Amniotic epithelial cell (primary cell): Measurements from ENCODE around the gene CSNK2B.
A peak's percentile ranks its signal among the peaks of the same experiment; 100 is the strongest.
"Not testable (repeated sequence)": the region's sequence is repeated elsewhere in the genome, so short reads cannot be mapped to it uniquely, and the experiment has no call there.

Experiments
- DNase-seq: peaks from one replicate; pipeline ENCODE4 v3.0.0-alpha.2; 2010; ENCODE audit warnings: low read depth

CSNK2B gene

DNA sequence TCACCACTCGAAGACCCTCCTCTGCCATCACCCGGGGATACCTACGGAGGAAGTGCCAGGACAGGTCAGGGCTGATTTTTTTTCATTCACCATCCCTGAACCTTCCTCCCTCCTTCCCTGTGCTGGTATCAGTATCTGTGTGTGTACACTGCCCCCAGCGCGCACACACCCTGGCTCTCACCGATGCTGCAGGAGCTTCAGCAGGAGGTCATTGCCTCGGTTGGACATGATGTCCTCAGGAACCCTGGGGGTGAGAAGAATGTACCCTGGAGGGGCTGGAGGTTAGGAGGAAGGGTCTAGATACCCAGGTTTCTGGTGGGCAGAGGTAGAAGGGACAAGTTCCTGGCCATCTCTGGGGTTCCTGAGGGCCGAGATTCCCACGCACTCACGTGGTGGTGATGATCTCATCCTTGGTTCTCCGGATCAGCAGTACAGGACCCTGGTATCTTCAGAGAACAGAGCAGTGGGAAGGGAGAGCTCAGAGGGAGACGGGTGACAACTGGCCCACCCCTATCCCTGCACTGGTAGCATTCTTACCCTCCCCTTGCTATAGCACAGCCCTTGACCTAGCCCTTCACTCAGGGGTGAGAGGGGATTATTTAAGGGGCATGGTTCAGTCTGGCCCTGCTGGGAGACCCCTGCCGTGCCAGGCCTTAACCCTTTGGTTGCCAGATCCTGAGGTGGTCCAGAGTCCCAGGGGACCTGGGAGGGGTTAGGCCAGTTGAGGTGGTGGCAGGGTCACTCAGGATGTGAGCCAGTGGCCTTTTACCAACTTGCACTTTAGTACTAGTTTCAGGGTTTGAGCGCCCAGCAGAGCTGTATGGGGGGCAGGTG is 22.2 kb downstream of the CSNK2B start:
- DNase-seq: no peak

DNA sequence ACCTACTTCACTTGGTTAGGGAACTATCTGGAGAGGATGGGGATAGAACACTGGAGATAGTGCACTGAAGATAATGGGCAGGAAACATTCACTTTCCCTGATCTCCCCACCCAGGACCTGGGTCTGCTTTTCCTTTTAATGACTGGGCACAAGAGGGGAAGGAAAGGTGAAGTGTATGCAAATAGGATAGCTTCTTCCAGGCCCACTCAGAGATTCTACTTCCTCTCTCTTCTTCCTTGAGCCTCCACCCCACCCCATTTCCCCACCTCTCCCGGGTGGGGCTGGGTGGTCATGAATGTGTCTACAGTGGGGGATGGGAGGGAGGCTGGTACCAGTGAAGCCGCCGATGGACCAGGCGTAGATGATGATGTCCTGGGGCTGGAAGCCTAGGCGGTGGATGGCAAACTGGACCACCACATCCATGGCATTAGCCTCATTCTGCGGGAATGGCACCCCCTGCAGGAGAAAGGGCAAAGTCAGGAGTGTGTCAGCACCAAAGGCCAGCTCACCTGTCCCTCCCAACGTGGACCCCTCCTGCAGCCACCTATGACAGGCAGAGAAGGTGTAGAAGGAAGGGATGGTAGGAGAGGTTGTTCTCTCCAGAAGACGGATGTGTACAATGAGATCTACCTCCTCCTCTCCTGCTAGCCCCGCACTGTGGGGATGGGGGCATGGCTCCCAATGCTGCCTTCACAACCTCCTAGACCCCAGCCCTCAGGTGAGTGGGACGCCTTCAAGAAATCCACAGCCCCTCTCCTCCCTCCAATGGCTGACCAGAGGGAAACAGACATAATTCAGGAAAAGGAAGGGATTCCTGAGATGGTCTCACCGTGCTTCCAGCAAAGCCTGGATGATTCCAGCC is 23.6 kb downstream of the CSNK2B start:
- DNase-seq: no peak

DNA sequence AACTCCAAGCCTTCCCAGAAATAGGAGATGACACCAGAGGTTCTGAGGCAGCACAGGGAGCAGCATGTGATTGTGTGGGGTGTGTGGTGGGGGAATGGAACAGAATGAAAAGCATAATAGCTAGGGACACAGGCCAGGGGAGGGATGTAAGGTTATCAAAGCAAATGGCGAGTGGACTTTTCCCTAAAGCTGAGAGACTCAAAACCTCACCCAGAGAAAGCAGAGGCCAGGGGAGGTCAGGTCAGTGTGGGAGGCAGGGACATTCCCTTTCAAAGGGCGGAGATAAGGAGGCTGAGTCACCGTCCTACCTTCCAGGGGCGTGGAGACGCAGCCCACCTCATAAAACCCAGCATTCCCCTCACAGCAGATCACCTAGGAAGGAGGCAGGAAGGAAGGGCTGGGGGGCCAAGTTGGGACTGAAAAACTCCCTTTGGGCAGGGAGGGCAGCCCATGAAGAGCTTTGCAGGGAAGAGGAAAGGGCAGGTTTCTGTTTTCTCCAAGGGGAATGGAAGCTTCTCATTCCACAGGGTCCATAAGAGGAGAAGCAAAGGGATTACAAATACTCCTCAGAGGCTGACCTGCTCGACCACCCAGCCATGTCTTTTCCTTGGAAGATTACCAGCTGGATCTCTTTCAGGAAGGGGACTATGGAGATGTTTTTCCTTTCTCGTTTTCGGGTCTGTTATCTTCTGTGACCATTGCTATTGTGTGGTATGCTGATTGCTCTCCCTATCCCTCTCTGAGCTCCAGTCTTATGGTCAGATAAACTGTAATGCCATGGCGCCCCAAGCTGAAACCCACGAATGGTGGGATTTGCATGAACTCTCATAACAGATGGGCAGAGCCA is 24.6 kb downstream of the CSNK2B start:
- DNase-seq: peak; percentile 81

DNA sequence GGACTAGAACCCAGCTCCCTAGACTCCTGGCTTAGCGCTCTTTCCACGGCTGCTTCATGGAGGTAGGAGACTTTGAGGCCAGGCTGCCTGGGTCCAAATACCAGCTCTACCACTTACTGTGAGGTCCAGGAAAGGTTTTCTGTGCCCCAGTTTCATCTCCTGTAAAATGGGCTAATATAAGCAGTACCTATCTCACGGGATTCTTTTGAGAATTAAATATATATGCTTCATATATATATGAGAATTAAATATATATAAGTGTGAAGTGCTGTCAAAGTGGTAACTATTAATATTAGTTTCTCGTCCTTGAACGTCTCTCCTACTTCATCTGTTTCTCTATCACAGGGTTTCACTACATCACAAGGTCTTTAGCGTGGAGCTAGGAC is 25.2 kb downstream of the CSNK2B start:
- no peak for DNase-seq

DNA sequence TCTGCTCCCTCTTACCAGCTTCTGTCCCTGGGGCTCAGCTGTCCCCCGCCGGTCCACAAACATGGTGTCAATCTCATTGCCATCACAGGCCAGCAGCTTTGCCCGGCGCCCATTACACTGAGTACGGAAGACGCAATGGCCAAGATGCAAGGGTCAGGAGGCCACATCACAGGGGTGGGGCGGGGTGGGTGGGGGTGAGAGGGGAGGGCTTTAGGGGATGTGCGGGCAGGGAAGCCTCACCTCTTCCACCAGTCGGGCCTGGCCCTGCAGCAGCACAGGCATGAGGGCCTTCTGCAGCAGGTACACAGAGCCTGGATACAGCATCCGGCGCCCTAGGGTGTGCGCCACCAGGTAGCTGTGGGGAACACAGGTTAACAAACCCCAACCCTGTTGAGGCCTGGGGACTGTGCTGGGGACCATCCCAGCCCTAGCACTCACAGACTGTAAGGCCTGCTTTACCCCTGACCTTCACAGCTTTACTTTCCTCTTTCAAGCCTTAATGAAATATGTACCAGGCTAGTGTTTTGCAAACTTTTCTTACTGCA is 25.8 kb downstream of the CSNK2B start:
- DNase-seq: no peak

DNA sequence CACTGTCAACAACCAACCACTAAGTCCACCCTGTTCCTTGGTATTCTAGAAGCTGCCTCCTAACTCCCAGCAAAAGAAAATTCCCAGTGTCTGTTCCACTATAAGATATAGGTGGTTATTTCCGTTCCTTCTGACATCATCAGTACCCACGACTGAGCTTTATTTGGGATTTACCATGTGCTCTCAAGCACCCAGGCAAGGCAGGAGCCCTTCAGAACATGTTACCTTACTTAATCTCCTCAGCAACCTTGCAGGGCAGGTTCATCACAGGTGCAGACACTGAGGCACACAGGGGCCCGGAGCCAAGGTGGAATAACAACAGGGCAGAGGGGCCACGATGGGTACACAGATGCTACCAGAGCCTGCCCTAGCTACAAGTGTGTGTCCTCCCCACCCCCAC is 26.5 kb downstream of the CSNK2B start:
- no peak for DNase-seq

DNA sequence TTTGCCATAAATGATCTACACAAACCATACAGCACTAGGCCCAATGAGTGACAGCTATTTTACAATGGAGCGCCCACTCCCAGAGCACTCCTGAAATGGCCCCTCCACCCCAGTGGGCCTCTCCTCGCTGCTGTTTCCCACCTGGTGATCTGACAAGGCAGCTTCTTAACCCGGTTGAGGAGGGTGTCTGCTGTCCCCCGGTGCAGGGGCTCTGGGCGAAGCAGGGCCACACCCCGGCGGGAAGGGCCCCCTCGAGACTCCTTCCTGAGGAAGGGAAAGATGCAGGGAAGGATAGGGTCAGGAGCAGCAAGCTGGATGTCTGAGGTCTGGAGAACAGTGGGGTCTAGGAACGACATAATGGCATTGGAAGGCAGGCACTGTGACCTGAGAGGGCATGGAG is 27.0 kb downstream of the CSNK2B start:
- no peak for DNase-seq

DNA sequence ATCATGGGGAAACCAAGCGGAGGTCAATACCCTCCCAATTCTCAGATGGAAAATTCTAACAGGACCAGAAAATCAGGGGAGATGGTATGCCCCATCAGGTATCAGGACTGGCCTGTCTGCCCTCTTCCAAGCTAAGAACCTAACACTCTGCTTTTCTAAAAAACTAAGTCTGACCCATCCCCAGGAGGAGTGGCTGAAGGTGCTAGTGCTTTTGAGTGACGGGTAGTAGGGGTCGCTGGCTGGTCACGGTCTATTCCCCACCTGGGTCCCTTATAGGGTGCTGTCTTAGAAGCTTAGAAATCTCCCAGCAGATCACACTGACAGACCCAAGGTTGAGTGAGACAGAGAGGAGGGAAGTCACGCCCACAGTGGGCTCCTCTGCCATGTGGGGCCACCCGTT is 27.7 kb downstream of the CSNK2B start:
- DNase-seq: no peak

DNA sequence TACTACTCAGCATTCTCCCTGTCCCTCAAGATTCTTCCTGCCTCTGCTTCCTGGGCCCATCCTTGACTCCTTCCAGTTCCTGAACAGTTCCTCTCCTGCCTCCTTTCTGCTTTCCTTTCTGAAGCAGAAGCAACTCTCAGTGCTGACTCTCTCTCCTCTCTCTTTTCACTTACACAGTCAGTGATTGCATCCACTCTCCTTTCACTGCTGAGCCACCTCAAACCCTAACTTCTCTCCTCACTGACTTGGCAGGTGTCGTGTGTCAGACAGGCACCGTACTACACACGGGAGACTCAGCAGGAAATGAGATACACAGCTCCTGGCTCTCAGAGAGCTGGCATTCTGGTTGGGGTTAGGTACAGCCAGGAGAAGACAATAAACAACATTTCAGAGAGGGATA is 31.7 kb downstream of the CSNK2B start:
- DNase-seq: no peak

DNA sequence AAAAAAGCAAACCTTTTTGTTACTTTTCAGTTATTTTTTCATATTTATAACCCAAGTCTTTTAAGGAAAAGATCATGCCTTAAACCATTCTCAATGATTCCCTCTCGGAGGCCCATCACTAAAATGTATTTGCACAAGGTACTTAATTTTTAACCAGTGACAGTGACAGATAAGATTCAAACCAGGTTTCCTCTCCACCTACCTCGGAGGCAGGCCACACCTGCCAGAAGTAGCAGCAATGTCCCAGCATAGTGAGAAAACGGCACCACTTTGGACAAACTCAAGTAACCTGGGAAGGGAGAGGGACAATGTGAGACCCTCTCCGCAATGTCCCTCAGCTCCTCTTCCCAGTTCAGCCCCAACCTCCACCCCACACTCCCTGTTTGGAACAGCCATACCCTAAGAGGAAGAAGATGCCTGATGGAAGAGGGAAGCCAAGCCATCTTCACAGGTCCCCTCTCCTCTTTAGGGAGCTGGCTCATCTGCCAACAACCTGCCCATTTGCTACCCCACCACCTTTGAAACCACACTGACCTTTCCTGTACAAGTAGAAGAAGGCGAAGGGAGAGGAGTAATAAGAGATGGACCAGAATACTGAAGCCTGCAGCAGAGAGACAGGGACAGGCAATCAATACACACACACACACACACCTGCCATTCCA is 35.0 kb downstream of the CSNK2B start:
- no peak for DNase-seq

DNA sequence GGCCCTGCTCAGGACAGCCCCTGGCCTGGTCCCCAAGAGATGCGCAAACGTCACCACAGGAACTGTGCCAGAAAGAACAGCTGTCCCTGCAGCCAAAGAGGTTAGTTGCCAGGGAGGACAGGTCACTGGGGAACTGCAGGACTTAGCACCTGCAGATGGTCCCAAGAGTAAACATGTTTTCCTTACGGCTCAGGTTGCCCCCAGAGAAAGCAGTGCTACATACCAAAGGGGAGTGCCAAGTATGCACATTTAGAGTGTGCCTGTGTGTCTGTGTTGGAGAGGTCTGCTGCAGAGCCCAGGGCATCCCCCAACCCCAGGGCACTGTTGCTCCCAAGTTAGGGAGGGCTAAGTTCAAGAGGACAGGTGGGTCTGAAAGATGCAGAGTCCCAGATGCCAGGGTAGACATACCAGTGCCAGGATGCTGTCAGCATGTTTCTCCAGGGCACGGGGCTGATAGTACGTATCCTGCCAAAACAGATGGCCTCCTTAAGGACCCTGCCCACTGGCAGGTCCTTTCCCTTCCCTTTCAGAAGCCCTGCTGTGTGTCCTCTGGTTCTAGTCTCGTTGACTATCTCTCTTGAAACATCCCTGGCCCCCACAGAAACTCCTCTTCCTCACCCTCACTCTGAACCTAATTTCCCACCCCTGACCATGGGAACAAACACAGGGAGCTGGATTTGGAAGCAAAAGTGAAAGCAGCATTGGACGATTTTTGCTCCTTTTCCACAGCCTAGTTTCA is 36.0 kb downstream of the CSNK2B start:
- DNase-seq: no peak

DNA sequence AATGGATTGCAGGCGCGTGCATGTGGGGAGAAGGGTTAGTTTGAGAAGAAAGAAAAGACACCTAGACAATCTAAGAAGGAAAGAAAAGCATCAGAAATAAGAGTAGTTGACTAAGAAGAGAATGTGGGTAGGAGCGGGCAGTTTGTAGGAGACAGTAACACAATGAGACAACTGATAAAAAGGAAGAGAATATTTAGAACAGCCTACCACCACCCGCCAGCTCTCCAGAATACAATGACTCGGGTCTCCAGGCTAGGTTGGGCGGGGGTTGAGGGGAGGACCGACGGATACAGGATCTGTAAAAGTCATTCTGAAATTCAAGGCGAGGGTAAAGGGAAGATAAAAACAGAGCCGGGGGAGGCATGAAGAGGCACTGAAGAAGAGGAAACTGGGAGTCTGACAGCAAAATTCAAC is 36.5 kb downstream of the CSNK2B start:
- DNase-seq: no peak

DNA sequence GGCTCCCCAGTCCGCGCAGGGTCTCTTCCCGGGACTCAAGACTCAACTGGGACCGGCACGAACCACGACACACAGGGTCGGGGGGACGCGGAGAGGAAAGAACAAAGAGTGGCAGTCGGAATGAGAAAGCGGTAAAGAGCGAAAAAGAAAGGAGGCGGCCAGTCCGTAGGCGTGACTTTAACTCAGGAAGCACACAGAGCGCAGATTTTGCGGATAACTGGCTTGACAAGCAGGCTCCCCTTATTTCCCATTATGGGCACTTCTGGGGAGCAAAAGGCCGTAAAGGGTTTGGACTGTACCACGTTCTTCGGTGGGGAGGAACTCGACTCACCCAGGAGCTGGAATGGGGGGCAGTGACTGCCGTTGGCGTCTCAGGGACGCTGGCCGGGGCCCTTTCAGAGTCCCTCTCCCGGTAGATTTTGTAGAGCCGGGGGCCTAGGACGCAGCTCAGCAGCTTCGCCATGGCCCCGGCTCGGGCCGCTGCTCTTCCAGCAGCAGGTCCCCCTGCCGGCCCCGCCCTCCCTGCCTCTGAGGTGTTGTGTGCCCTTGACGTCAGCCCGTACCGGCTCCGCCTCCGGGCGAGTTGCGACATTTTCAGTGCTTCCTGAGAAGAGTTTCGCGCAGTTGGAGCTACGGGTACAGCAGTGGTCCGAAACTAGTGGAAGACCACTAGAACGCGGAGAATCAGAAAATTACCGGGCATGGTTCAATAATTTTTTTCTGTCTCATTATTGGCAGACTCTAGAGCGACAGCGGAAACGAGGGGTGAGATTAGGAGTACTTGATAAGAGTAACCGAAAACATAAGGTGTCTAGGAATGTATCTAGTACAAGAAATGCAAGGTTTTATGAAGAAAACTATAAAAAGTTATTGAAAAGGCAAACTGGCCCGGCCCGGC is 37.2 kb downstream of the CSNK2B start, which contains the start of gene ABHD16A:
Gene ABHD16A, minus strand, starts transcription at position 506 of the 898 bp plus-strand sequence. Its CDS starts 43 bp downstream, at position 463.
- peak; percentile 98 for DNase-seq

DNA sequence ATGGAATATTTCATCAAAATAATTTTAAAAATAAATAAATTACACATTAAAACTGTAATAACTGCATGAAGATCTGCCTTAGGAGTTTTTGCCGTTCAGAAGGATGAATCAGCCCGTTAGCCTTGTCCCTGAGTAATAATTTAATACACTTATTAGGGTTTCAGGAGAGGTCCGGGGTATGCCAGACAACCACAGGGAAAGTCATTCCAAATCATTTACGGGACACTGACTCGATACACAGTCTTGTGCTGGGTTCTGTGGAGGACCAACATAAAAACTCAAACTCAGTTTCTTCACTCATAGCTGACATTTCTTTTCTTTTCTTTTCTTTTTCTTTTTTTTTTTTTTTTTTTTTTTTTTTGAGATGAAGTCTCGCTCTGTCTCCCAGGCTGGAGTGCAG is 40.1 kb downstream of the CSNK2B start:
- DNase-seq: no peak

DNA sequence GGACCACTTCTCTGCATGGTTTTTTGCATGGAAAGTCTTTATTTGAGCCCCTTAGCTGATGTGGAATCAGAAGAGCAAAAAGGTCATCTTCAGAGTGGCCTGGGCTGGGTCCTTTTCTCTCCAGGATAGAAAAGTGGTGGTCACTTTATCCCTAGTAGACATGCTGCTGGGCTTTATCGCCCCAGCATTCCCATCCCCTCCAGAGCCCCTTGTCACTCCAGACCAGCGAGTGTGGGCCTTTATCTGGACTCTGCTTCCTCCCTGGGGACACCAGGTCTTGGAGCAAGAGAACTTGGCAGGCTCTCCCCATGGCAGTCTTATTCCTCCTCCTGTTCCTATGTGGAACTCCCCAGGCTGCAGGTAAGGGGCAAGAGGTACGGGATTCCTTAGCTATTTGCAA is 40.7 kb downstream of the CSNK2B start, which contains the start of gene LY6G6F:
Gene LY6G6F, plus strand, starts transcription at position 268 of the 400 bp plus-strand sequence. Its CDS starts 41 bp downstream, at position 309.
- no peak for DNase-seq

DNA sequence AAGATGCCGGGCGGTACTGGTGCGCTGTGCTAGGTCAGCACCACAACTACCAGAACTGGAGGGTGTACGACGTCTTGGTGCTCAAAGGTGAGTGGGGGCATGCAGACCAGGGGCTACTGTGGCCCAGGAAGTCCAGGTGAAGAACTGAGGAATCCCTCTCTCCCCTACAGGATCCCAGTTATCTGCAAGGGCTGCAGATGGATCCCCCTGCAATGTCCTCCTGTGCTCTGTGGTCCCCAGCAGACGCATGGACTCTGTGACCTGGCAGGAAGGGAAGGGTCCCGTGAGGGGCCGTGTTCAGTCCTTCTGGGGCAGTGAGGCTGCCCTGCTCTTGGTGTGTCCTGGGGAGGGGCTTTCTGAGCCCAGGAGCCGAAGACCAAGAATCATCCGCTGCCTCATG is 41.8 kb downstream of the CSNK2B start:
- no peak for DNase-seq

DNA sequence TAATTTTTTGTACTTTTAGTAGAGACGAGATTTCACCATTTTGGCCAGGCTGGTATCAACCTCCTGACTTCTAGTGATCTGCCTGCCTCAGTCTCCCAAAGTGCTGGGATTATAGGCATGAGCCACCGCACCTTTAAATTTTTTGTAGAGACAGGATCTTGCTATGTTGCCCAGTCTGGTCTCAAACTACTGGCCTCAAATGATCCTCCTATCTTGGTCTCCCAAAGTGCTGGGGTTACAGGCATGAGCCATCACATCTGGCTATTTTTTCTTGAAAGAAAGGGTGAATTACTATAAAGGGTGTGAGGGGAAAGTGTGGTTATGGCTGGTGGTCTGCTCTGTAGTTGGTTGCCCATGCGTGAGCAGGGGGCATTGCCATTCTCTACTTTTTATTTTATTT is 42.3 kb downstream of the CSNK2B start:
- DNase-seq: no peak

DNA sequence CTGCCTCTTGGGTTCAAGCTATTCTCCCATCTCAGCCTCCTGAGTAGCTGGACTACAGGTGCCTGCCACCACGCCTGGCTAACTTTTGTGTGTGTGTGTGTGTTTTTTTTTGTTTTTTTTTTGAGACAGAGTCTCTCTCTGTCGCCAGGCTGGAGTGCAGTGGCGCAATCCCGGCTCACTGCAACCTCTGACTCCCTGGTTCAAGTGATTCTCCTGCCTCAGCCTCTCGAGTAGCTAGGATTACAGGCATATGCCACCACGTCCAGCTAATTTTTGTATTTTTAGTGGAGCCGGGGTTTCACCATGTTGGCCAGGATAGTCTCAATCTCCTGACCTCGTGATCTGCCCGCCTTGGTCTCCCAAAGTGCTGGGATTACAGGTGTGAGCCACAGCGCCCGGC is 43.3 kb downstream of the CSNK2B start:
- DNase-seq: not testable (repeated sequence)

DNA sequence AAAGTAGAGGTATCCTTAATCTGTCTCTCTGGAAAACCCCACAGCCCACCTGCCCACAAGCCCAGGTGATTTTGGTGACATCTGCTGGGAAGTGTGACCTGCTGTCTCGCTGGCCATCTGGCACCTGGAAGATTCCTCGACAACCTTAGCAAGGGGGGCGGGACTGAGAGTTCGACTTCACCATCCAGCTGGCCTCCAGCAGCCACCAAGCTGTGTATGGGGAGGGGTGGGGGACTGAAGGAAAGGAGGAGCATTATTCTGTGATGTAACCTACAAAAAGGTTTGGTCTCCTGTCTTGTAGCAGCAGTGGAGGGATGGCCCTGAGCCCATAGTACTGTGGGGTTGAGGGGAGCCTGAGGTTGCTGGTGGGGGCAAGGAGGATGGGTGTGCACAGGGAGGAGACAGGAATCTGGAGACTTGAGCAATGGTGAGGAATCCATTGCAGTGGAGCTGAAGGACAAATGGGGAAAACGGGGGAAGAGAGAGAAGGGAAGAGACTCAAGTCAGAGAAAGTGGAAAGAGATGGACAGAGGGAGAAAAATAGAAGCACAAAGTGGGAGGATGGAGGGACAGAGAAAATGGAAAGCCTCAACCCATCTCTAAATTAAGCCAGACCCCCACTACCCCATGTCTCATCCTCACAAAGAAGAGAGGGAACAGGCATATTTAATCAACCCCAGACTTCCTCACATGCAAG is 44.8 kb downstream of the CSNK2B start:
- no peak for DNase-seq
